ENCODE results near the gene SCN8A. TPM values are rescaled to one million over a fixed set of nuclear protein-coding genes. Genes with fewer than 3 reads are reported as not detected.

SCN8A gene
- total and polyA plus RNA-seq, 7 donors = 0.03 to 0.44 (median 0.08) TPM

DNA sequence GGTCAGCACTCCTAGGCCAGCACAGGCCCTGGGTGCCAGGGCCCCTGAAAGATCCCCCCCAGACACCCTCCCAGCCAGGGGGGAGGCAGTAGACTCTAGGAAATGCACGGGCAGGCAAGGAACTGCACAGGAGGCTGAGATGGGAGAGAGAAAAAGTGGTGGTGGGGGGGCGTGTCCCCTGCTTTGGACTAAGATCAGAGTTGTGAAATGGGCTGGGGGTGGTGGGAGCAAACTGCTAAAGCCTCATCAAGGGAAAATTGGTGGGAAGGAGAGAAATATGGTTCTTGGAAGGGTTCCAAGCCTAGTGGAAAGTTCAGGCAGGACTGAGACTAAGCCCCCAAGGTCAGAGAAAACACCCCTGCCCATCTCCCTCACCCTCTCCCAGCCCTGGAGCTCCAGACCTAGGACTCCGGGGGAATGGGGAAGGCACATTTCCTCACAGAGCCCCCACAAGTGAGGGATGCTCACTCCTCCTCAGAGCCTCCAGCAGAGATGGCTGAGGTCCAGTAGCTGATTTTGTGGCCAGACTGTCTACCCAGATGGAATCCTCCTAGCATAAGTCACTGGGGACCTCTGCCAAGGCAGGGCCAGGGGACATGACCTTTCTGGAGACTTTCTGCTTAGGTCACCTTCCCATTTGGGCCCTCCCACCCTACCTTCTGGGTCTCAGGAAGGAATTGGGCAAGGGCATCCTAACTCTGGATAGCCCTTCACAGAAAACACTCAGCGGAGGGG lies 227.7 kb downstream of the SCN8A start:
- DNase-seq (peak; percentile 41 to 45), ATAC-seq (no peak)
- Histone ChIP-seq H3K4me3 (no peak overlapping the region), H3K9me3 (no peaks in the 10 kb centered on the region), H3K36me3 (ENCODE audit: insufficient read depth in 1 of 2, low read depth in 1 of 2) (no peaks in the 10 kb centered on the region), H3K4me1 (no peaks in the 10 kb centered on the region), H3K27me3 (ENCODE audit: insufficient read depth in 3 of 3, low read length in 2 of 3) (peaks cover 0 to 80% (median 22%) of the 10 kb centered on the region in 3 donors), H3K27ac (no peak overlapping the region)
- intact Hi-C loops (cut with DNase I) = loop anchor here in 1 of 2 donors (5.0 kb wide), 1 partner anchor 291 kb away; no protein-coding TSS in a partner anchor
- TF ChIP-seq, protein P1, sequence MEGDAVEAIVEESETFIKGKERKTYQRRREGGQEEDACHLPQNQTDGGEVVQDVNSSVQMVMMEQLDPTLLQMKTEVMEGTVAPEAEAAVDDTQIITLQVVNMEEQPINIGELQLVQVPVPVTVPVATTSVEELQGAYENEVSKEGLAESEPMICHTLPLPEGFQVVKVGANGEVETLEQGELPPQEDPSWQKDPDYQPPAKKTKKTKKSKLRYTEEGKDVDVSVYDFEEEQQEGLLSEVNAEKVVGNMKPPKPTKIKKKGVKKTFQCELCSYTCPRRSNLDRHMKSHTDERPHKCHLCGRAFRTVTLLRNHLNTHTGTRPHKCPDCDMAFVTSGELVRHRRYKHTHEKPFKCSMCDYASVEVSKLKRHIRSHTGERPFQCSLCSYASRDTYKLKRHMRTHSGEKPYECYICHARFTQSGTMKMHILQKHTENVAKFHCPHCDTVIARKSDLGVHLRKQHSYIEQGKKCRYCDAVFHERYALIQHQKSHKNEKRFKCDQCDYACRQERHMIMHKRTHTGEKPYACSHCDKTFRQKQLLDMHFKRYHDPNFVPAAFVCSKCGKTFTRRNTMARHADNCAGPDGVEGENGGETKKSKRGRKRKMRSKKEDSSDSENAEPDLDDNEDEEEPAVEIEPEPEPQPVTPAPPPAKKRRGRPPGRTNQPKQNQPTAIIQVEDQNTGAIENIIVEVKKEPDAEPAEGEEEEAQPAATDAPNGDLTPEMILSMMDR (IDR thresholded peaks at IDR 0.05) = no peak
- WGBS, 3 donors = 73 to 78% (median 77%) methylated on average over 4 of the region's 4 CpGs

DNA sequence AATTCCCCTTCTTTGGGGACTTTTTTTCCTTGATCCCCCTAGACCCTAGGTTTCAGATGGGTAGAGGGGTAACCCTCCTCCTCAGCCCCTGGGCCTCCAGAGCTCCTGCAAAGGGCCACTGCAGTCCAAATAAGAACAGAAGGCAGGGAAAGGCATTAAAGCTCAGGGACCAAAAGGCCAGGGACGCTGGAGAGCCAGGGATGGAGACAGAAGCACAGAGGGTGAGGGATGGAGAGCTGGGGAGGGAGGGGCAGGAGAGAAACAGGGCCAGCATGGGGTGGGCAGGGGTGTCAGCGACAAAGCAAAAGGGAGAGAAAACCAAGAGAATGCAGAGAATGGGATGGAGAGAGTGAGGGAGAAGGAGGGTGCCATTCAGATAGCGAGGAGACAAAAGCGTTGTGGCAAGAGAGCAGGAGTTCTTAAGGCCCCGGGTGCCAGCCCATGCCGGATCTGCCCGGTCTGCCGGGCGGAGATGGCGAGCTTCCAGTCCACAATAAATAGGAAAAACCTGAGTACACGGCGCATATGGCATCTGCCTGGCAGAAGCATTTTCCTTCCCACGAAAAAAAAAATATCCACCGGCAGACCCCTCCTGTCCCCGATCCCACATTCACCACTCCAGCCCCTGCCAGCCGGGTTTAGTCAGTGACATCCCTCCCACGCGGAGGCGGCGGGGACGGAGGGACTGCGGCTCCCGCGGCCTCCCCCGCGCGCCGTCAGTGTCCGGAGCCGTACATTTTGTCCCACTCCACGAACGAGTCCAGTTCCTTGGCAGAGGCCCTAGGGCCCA lies 228.9 kb downstream of the SCN8A start:
- Histone ChIP-seq H3K36me3 (ENCODE audit: insufficient read depth in 1 of 2, low read depth in 1 of 2) (no peaks in the 10 kb centered on the region), H3K27ac (no peak overlapping the region), H3K27me3 (ENCODE audit: insufficient read depth in 3 of 3, low read length in 2 of 3) (peaks cover 0 to 75% (median 16%) of the 10 kb centered on the region in 3 donors), H3K9me3 (no peaks in the 10 kb centered on the region), H3K4me3 (peak overlapping the region; percentile 56), H3K4me1 (no peaks in the 10 kb centered on the region)
- WGBS, 3 donors = 28 to 49% (median 30%) methylated on average over 31 to 32 of the region's 32 CpGs
- TF ChIP-seq, protein P1 (IDR thresholded peaks at IDR 0.05) = no peak
- intact Hi-C loops (cut with DNase I) = loop anchor here in 1 of 2 donors (5.0 kb wide), 1 partner anchor 293 kb away; no protein-coding TSS in a partner anchor
- DNase-seq = peak in 1 of 2 donors; percentile 16
- ATAC-seq = no peak

DNA sequence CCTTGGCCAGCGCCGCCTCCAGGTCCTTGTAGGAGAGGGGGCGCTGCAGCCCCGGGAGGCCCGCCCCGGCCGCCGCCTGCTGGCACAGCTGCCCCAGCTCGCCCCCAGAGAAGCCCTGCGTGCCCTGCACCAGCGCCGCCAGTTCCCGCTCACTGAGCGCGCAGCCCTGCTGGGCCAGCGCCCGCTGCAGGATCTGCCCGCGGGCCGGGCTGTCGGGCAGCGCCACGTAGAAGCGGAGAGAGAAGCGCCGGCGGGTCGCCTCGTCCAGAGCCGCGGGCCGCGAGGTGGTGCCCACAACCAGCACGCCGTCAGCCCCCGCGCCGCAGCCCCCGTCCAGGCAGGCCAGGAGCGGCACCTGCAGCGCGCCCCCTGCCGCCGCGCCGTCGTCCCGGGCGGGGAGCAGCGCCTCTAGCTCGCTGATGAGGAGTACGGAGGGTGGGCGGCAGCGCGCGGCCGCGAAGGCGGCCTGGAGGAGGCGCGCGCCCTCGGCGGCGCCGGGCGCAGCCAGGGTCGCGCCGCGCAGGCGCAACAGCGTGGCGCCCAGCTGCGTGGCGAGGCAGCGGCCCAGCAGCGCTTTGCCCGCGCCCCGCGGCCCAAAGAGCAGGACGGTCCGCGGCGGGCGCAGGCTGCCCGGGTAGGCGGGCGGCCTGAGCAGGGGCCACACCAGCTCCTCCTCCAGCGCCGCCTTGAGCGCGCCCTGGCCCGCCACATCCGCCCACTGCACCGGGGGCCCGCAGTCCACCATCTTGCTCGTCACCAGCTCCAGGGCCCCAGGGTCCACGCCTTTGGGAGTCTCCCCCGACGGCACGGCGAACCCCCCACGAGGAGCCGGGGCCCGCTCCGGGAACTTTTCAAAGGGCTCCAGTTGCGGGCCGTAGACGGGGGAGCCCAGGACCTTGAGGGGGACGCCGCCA lies 229.8 kb downstream of the SCN8A start:
- WGBS, 3 donors = 22 to 32% (median 30%) methylated on average over 68 to 113 of the region's 113 CpGs
- Histone ChIP-seq H3K4me3 (peak overlapping the region; percentile 56), H3K9me3 (no peaks in the 10 kb centered on the region), H3K4me1 (no peaks in the 10 kb centered on the region), H3K36me3 (ENCODE audit: insufficient read depth in 1 of 2, low read depth in 1 of 2) (no peaks in the 10 kb centered on the region), H3K27ac (no peak overlapping the region), H3K27me3 (ENCODE audit: insufficient read depth in 3 of 3, low read length in 2 of 3) (peaks cover 0 to 67% (median 13%) of the 10 kb centered on the region in 3 donors)
- intact Hi-C loops (cut with DNase I) = no loop called here
- peak; percentile 64 for DNase-seq
- TF ChIP-seq, protein P1 (IDR thresholded peaks at IDR 0.05) = no peak
- peak; percentile 30 to 49 (median 46) for ATAC-seq

DNA sequence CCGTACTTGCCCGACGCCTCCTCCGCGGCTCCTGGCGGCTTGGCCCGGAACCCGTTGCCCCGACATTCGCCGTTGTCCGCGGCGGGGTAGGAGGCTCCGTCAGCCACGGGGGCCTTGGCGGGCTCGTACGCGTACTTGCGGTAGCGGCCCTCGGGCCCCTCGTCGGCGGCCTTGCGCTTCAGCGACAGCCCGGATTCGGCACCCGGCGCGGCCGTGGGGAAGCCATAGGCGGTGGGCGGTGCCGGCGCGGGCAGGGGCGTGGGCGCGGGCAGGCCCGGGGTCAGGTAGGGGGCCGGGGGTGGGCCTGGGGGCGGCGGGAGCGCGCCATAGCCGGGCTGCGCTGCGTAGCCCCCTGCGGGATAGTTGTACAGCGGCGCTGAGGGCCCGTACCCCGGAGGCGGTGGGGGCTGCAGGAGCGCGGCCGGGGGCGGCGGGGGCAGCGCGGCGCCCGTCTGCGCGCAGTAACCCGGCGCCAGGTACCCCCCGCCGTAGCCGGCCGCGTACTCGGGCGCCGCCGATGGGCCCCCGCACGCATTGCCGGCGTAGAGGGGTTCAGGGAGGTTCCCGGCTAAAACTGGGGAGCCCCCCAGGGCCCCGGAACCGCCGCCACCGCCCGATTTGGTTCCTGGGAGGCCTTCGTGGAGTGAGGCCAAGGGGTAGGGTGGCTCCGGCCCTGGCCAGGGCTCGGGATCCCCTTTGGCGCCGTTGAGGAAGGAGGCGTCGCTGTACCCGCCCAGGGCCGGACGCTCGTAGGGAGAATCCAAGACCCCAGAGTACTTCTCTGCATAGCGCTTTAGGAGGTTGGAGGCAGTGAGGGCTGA lies 230.6 kb downstream of the SCN8A start:
- H3K9me3 ChIP-seq = no peaks in the 10 kb centered on the region
- H3K4me3 ChIP-seq = peak overlapping the region; percentile 56
- TF ChIP-seq, protein P1 (IDR thresholded peaks at IDR 0.05) = no peak
- WGBS, 3 donors = 49 to 51% (median 50%) methylated on average over 58 to 101 of the region's 101 CpGs
- DNase-seq (peak in 1 of 2 donors; percentile 22), ATAC-seq (no peak)
- H3K27ac ChIP-seq = no peak overlapping the region
- H3K27me3 ChIP-seq (ENCODE audit: insufficient read depth in 3 of 3, low read length in 2 of 3) = peaks cover 0 to 59% (median 13%) of the 10 kb centered on the region in 3 donors
- H3K4me1 ChIP-seq = no peaks in the 10 kb centered on the region
- intact Hi-C loops (cut with DNase I) = loop anchor here in 1 of 2 donors (2.0 kb wide), 1 partner anchor 399 kb away; no protein-coding TSS in a partner anchor
- no peaks in the 10 kb centered on the region for H3K36me3 ChIP-seq (ENCODE audit: insufficient read depth in 1 of 2, low read depth in 1 of 2)

Data from psoas muscle (tissue), 8 donors.